ENCODE results near the gene ULBP1.
A peak's percentile ranks its signal among the peaks of the same experiment; 100 is the strongest.
"Not testable (repeated sequence)": the region's sequence is repeated elsewhere in the genome, so short reads cannot be mapped to it uniquely, and the experiment has no call there.

ULBP1 gene

GRCh38 chr6:149977221-149977620, 13.5 kb downstream of the ULBP1 start:
- no peak for DNase-seq (ENCODE audit: low read depth)

- no peak for DNase-seq (ENCODE audit: low read depth)
Observed at GRCh38 chr6:149978610-149979009, 14.9 kb downstream of the ULBP1 start.

DNA sequence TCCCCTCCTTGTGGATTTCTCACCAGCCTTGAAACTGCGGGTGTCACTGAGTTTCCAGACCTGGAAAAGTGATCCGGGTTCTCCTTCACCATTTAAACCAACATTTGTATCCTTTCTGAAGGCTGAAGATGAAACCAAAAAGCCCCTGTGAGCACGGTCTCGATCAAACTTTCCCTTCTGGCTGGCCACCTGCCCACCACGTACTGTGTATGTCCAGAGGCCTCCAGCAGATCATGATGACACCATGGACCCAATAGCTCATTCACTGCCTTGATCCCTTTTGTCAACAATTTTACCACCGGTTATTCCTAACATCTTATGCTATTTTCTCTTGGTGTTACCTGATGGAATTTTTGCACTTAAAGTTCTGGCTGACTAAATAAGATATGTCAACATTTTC, 15.6 kb downstream of the ULBP1 start:
- DNase-seq (ENCODE audit: low read depth): no peak

DNA sequence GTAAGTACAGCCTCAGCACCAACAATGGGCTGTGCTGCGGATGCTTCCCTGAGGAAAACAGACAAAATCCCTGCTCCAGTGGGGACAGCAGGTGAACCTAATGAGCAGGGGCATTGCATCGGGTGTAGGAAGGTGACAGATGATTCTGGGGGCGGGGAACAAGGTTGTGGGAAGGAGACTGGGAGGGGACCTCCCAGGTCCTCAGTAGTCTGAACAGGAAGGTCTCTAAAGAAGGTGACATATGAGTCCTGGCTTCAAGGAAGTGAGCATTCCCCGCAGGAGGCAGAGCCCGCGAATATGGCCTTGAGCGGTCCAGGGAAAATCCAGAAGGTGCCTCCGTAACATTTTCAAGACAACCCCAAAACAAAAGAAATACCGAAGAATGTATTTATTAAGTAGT, 19.4 kb downstream of the ULBP1 start:
- DNase-seq (ENCODE audit: low read depth): no peak

DNA sequence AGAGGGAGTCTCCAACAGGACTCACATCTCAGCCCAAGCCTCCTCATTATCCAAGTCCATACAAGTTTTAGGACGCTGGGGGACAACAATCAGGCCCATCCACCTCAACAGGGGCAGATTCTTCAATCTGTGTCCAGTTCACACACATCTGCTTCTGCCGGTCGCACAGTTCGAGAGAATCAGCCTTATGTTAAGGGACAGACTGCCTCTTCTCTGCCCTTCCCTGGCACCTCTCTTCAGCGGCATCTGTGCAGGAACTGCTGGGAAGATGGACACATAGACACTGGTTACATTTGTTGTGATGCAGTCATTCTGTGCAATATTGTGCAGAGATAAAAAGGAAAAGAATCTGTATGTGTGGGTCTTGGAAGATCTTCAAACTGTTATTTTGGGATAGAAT, 21.0 kb downstream of the ULBP1 start:
- DNase-seq (ENCODE audit: low read depth): no peak

DNA sequence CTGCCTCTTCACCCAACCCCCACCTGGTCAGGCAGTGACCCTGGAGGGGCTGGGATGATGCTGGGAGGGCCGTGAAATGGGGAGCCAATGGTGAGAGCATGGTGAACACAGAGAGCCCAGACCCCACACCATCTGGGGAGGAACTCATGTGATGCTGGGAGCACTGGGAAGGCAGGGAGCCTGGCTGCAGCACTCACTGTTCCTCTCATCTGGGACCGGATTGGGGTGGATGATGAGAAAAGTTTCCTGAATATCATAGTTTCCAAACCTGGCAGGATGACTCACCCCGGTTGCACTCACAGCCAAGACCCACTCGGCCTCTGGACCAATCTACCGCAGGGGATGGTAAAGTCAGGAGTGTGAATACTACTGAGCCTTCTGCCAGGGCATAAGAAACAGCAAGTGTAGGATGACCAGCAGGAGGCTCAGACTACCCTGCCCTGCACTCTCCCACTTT, 21.8 kb downstream of the ULBP1 start:
- no peak for DNase-seq (ENCODE audit: low read depth)

DNA sequence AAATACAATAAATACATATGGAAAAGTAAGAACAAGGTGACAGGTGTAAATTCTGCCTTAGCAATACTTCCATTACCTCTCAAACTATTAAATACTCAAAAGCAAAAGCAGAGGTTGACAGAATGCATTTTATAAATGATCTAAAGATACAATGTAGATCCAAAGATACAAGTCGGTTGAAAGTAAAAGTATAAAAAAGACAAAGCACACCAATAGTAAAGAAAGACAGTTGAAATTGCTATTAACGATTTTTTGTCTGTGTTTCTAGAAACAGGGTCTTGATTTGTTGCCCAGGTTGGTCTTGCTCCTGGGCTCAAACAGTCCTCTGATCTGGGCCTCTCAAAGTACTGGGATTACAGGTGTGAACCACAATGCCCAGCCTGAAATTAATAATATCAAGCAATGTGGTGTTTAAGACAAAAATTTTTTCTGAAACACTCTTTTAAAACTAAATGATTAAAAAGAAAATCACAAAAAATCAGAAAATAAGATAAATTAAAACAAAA, 23.9 kb downstream of the ULBP1 start:
- no peak for DNase-seq (ENCODE audit: low read depth)

DNA sequence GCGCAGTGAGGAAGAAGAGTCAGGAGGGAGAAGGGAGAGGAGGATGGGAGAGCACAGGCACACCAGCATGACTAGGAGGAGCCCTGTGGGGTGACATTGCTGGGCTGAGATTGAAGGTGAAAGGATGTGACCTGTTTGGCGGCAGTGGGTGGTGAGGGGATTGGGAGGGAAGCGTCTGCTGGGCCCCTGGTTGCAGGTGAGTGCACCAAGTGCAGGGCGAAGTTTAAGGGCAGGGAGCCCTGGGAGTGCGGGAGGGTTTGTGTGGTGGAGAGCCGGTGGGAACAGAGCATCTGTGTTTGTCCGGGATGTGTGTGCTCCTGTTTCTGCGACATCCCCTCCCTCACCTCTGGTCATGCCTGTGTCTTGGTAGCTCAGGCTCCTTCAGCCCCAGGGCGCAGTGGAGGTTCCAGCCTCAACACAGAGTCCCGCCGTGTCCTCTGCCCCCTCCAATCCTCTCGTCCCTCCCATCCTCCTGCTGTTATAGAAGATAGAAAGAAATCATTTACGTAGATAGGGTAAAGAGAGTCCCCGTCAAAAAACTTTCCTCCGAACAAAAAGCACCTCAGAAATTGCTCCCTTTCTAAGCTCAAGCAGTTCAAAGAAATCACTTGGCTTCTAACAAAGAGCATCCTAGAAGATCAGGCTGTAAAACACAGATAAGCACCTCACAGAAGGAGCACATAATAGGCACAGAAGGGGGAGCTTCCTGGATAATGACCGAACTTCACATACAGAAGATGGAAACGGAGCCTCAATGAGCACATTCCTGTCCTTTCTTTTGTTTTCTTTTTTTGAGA, 25.0 kb downstream of the ULBP1 start:
- no peak for DNase-seq (ENCODE audit: low read depth)

DNA sequence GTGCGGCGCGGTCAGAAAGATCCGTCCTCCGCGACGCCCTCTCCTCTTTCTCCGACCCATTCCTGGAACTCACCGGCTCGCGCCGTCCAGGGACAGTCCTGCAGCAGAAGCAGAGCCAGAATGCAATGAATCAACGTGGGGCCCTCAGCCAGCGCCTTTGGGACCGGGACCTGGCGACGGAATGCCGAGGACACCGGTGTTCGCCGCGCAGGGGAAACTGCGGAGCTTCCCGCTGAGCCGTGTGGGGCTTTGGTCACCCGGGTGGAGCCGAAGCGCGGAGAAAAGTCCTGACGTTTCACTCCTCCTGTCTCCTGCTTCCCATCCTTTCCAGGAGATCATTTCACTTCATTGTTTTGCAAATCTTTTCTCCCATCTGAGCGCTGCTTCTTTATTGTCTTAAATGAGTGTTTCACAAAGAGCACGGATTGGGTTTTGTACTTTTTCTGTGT, 26.5 kb downstream of the ULBP1 start:
- no peak for DNase-seq (ENCODE audit: low read depth)

GRCh38 chr6:149990661-149991471, 27.1 kb downstream of the ULBP1 start:
- peak; percentile 3 for DNase-seq (ENCODE audit: low read depth)

- DNase-seq (ENCODE audit: low read depth): not testable (repeated sequence)
Observed at GRCh38 chr6:149991472-149991795, 27.7 kb downstream of the ULBP1 start.

- no peak for DNase-seq (ENCODE audit: low read depth)
Observed at GRCh38 chr6:149991838-149992237, 28.1 kb downstream of the ULBP1 start.

GRCh38 chr6:149995235-149995750, 31.6 kb downstream of the ULBP1 start:
- no peak for DNase-seq (ENCODE audit: low read depth)

GRCh38 chr6:149995971-149996370, 32.2 kb downstream of the ULBP1 start:
- DNase-seq (ENCODE audit: low read depth): no peak

DNA sequence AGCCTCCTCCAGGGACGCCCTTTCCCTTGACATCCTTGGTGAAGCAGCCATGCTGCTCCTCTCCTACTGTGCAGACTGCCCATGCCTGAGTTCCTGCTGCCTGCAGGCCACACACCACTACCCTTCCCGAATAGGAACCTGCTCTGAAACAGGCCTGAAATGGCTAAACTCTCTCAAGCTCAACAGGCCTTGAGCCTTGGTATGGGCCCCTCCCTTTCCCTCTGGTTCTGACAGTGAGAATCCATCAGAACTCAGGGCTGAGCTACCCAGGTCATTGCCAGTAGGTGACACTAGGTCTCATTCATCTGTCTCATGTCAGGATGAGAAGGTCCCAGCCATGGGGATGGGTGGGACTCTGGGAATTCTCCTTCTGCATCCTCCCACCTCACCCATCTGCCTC, 35.9 kb downstream of the ULBP1 start:
- DNase-seq (ENCODE audit: low read depth): no peak

DNA sequence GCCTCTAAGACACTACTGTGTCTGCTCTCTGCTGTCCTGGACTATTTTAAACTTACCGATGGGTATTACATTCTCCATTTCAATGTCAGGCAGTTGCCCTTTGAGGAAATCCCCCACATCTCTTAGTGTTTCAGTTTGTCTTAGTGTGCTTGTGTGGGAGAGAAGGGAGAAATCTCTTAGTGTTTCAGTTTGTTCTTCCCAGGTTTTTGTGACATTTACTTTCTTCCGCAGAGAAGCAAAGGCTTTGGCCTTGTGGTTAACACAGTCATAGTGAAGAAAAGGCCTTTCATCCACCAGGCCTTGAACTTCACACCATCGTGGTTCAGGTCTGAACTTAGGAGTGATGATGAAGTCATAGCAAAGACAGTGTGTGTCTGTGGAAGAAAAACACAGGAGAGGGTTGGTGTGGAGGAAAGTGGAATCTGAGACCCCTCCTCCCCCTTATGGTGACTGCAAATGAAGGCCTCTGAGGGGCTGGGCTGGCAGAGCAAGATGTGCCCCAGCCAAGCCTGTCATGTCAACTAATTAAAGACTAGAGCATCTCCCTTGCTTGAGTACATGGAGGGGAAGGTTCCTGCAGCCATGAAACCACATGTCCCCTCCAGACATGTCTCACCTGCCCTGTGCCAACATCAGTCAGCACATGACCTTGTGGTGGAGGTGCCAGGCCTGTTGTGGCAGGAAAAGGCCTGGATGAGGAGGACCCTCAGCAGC, 37.7 kb downstream of the ULBP1 start:
- no peak for DNase-seq (ENCODE audit: low read depth)

DNA sequence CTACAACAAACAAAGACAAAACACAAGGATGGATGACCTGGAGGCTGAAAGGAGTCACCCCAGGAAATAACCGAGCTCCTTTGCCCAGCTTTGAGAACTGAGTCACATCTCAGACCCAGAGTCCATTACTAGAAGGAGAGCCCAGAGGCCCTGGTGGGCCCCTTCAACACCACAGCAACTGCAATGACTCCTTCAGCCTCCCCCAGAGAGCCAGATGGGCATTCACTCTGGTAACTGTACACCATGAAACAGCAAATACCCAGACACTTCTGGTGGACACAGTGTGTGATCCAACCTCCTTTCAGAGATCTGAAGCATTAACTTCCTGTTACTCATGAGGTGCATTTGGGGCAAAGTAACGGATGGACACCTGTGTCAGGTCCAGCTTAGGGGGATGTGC, 39.0 kb downstream of the ULBP1 start:
- no peak for DNase-seq (ENCODE audit: low read depth)

- not testable (repeated sequence) for DNase-seq (ENCODE audit: low read depth)
Observed at GRCh38 chr6:150003599-150003998, 39.9 kb downstream of the ULBP1 start.

- DNase-seq (ENCODE audit: low read depth): no peak
Observed at GRCh38 chr6:150004101-150004782, 40.5 kb downstream of the ULBP1 start.

DNA sequence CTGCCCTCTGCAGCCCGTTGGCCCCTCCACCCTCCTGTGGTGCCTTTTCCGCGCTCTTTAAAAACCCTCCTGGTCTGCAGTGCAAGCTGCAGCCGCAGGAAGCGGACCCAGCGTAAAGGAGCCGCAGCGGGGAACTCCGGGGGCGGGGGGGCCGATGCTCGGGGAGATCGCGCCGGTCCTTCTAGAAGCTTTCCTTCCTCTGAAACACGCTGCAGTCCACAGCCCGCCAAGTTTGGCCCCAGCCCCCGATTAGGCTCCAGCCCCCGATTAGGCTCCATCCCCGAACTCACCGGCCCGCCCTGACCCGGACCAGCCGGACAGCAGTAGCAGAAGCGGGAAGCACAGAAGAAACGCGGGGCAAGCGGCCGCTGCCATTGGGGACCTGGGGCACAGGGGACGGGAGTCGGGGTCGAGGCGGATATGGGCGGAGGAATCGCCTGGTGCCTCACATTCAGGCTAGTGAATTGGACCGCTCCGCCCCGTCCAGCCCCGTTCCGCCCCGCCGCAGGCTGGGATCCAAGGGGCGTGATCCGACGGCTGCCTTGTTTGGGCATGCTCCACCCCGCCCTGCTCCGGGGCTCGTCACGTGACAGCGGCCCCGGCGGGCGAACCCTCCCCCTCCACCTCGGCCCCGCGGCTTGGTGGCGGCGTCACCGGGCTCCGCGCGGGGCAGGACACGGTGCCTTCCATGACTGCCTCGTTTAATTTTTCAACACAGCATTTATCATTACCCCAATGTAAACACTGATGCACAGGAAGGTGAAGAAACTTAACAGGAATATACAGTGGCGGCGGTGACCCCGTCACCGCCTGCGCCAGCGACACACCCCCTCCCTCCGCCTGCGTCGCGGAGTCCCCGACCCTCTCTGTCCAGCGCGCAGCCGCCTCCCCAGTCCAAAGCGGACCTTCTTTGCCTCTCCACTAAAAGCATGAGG, 41.3 kb downstream of the ULBP1 start:
- peak; percentile 90 for DNase-seq (ENCODE audit: low read depth)
